Measurements from ENCODE around the gene ZBTB6. TPM values are rescaled to one million over a fixed set of nuclear protein-coding genes. Genes with fewer than 3 reads are reported as not detected.

Gene ZBTB6
- total and polyA plus RNA-seq, 9 of the 15 experiments (the other 6 are each of a cell fraction or from before 2014, with no cell fraction given) = 1.4 to 7.2 (median 5.3) TPM

DNA sequence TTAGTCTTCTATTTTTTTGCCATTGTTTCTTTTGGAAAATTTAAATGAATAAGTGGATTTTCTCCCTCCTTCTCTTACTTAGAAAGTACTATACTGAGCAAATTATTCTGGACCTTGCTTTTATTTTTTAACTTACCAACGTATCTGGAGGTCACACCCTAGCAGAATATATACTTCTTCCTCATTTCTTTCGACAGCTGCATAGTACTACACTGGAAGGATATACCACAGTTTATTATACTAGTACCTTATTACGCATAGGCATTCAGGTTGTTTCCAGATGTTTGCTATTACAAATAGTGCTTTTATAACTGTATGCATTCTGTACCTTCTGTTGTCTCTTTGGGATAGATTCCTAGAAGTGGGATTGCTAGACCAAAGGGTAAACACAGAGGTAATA, 24.6 kb downstream of the ZBTB6 start (continued):
- no peak for TF ChIP-seq ZNF407 (IDR thresholded peaks at IDR 0.05; ENCODE audit: low read depth)
- TF ChIP-seq SETDB1 (IDR thresholded peaks at IDR 0.05; ENCODE audit: low read length) = no peak
- no peak for TF ChIP-seq ZEB2 (IDR thresholded peaks at IDR 0.05)
- TF ChIP-seq ASH1L (IDR thresholded peaks at IDR 0.05; ENCODE audit: borderline replicate concordance, low read depth, partially characterized antibody) = no peak
